Hepatocyte (in vitro differentiated cells): ENCODE data around the gene BHLHE23. TPM values are rescaled to one million over a fixed set of nuclear protein-coding genes. Genes with fewer than 3 reads are reported as not detected.

Source experiments
- DNase-seq: peaks from one replicate; pipeline ENCODE4 v3.0.0-alpha.2; 2016; ENCODE audit warnings: low spot score
- H2AFZ ChIP-seq: fragments of 200-600 bp; sonication (generic); 2 replicates; pipeline ENCODE4 v1.6.0; 2016; ENCODE audit warnings: antibody characterized with exemption, mild to moderate bottlenecking
- H3K27ac ChIP-seq: fragments of 200-600 bp; sonication (generic); 2 replicates; pipeline ENCODE4 v1.5.1; 2016; ENCODE audit warnings: mild to moderate bottlenecking
- H3K27me3 ChIP-seq: fragments of 200-600 bp; sonication (generic); 2 replicates; pipeline ENCODE4 v1.6.1; 2016
- H3K36me3 ChIP-seq: fragments of 200-600 bp; sonication (generic); replicated peaks from 2 replicates; pipeline ENCODE4 v1.5.1; 2016; ENCODE audit warnings: low read depth; ENCODE audit not compliant: insufficient read depth
- H3K4me1 ChIP-seq: fragments of 200-600 bp; sonication (generic); 2 replicates; pipeline ENCODE4 v1.5.1; 2016; ENCODE audit warnings: mild to moderate bottlenecking, moderate library complexity; ENCODE audit not compliant: insufficient read depth
- H3K4me2 ChIP-seq: fragments of 200-600 bp; sonication (generic); 2 replicates; pipeline ENCODE4 v1.6.0; 2016
- H3K4me3 ChIP-seq: fragments of 200-600 bp; sonication (generic); 2 replicates; pipeline ENCODE4 v1.5.1; 2016; ENCODE audit warnings: mild to moderate bottlenecking
- H3K79me2 ChIP-seq: fragments of 200-600 bp; sonication (generic); 2 replicates; pipeline ENCODE4 v1.6.0; 2017; ENCODE audit warnings: mild to moderate bottlenecking
- H3K9me2 ChIP-seq: fragments of 200-600 bp; sonication (generic); replicated peaks from 2 replicates; pipeline ENCODE4 v1.6.0; 2017; ENCODE audit warnings: mild to moderate bottlenecking; ENCODE audit not compliant: insufficient read depth
- H3K9me3 ChIP-seq: fragments of 200-600 bp; sonication (generic); 2 replicates; pipeline ENCODE4 v1.5.1; 2016; ENCODE audit warnings: low read depth, mild to moderate bottlenecking
- H4K20me1 ChIP-seq: fragments of 200-600 bp; sonication (generic); 2 replicates; pipeline ENCODE4 v1.6.0; 2016; ENCODE audit warnings: mild to moderate bottlenecking; ENCODE audit not compliant: insufficient read depth, poor library complexity, severe bottlenecking
- EZH2 ChIP-seq: fragments of 200-600 bp; sonication (generic); IDR thresholded peaks from 2 replicates; pipeline ENCODE4 v1.6.1; 2016; ENCODE audit warnings: antibody characterized with exemption, mild to moderate bottlenecking, borderline replicate concordance
- EZH2phosphoT487 ChIP-seq: fragments of 200-600 bp; sonication (generic); IDR thresholded peaks from one replicate; pipeline ENCODE4 v1.6.1; 2018; ENCODE audit warnings: antibody characterized with exemption, mild to moderate bottlenecking, low read depth, moderate library complexity; ENCODE audit not compliant: unreplicated experiment, severe bottlenecking
- WGBS: methylation state at CpG from one replicate; pipeline ENCODE4 v1.1.6; 2016; ENCODE audit warnings: low lambda C conversion rate; ENCODE audit errors: missing lambda C conversion rate; 5-methylcytosine and 5-hydroxymethylcytosine counted together
- polyA plus RNA-seq: library from polyadenylated mRNA; unstranded; fragments of >200 nt; fragmentation: Nextera tagmentation; extraction: Ambion mirVana; gene quantifications from 2 replicates; pipeline ENCODE4 v1.2.1, GENCODE V29; 2016
- total RNA-seq: library from RNA; depleted of rRNA; stranded (reverse); fragments of >200 nt; gene quantifications from 2 replicates; pipeline ENCODE4 v1.2.3, GENCODE V29; 2014
- TF ChIP-seq, protein P1 (sequence below): fragments of 200-600 bp; sonication (generic); IDR thresholded peaks from 2 replicates; pipeline ENCODE4 v1.5.1; 2016; ENCODE audit warnings: antibody characterized with exemption, mild to moderate bottlenecking; ENCODE audit not compliant: poor library complexity

The BHLHE23 gene
- total and polyA plus RNA-seq, 2 experiments from 2014 or later = not detected

DNA sequence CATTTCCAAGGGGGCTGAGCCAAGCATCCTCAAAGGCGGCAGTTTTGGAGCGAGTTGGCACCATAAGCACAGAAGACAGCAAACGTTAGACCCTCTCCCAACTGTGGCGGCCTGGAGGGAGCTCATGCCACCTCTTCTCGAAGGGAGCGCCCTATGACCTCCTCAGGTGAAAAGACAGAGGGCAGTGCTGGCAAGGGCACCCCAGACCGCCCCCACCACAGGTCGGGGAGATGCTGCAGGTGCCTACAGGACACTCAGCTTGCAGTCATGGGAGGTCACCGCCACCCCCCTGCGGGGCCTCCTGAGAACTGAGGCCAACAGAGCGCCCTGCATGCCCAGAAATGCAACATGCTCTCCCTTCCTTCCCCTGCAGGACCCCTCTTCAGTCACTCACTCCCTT lies 45.1 kb upstream of the BHLHE23 start:
- H4K20me1 ChIP-seq = no peaks in the 10 kb centered on the region
- no peak overlapping the region for H3K27ac ChIP-seq
- no peak for TF ChIP-seq EZH2phosphoT487
- TF ChIP-seq, protein P1, sequence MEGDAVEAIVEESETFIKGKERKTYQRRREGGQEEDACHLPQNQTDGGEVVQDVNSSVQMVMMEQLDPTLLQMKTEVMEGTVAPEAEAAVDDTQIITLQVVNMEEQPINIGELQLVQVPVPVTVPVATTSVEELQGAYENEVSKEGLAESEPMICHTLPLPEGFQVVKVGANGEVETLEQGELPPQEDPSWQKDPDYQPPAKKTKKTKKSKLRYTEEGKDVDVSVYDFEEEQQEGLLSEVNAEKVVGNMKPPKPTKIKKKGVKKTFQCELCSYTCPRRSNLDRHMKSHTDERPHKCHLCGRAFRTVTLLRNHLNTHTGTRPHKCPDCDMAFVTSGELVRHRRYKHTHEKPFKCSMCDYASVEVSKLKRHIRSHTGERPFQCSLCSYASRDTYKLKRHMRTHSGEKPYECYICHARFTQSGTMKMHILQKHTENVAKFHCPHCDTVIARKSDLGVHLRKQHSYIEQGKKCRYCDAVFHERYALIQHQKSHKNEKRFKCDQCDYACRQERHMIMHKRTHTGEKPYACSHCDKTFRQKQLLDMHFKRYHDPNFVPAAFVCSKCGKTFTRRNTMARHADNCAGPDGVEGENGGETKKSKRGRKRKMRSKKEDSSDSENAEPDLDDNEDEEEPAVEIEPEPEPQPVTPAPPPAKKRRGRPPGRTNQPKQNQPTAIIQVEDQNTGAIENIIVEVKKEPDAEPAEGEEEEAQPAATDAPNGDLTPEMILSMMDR = no peak
- TF ChIP-seq EZH2 = no peak
- H2AFZ ChIP-seq = no peak overlapping the region
- no peaks in the 10 kb centered on the region for H3K9me3 ChIP-seq
- H3K9me2 ChIP-seq = no peaks in the 10 kb centered on the region
- 87% methylated on average over 11 of the region's 11 CpGs for WGBS
- no peaks in the 10 kb centered on the region for H3K27me3 ChIP-seq
- H3K79me2 ChIP-seq = no peaks in the 10 kb centered on the region
- no peaks in the 10 kb centered on the region for H3K4me1 ChIP-seq
- no peaks in the 10 kb centered on the region for H3K36me3 ChIP-seq
- no peak for DNase-seq
- H3K4me3 ChIP-seq = no peak overlapping the region
- no peak overlapping the region for H3K4me2 ChIP-seq

DNA sequence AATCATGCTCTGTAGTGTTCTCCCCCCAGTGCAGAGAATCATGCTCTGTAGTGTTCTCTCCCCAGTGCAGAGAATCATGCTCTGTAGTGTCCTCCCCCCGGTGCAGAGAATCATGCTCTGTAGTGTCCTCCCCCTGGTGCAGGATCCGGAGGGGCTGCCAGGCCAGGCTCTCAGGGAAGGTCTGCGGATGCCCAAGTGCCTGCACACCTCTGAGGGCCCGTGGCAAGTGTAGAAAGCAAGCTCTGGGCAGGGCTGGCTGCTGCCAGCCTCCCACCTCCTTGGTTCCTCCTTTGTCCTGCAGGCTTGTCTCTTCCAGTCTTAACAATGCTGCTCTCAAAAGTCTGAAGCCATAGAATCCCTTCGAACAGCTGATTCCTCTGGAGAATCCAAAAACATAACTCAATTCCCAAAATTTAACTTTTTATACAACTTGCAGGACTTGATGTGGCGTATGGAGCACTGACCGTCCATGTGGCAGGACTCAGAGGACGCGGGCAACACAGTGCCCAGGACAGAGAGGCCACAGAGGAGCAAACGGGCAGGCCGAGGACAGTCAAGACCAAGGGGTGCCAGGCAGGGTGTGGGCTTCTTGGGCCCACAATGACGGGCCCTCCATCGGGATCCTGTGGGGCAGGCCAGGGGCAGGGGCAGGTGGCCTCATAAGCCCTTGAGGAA lies 44.6 kb upstream of the BHLHE23 start:
- no peak overlapping the region for H2AFZ ChIP-seq
- H3K4me3 ChIP-seq = no peak overlapping the region
- DNase-seq = no peak
- TF ChIP-seq, protein P1 = no peak
- TF ChIP-seq EZH2 (no peak), EZH2phosphoT487 (no peak)
- 91% methylated on average over 13 of the region's 13 CpGs for WGBS
- no peaks in the 10 kb centered on the region for H3K9me2 ChIP-seq
- H3K27me3 ChIP-seq = no peaks in the 10 kb centered on the region
- no peak overlapping the region for H3K4me2 ChIP-seq
- no peak overlapping the region for H3K27ac ChIP-seq
- no peaks in the 10 kb centered on the region for H3K79me2 ChIP-seq
- no peaks in the 10 kb centered on the region for H3K9me3 ChIP-seq
- H4K20me1 ChIP-seq = no peaks in the 10 kb centered on the region
- no peaks in the 10 kb centered on the region for H3K4me1 ChIP-seq
- no peaks in the 10 kb centered on the region for H3K36me3 ChIP-seq

DNA sequence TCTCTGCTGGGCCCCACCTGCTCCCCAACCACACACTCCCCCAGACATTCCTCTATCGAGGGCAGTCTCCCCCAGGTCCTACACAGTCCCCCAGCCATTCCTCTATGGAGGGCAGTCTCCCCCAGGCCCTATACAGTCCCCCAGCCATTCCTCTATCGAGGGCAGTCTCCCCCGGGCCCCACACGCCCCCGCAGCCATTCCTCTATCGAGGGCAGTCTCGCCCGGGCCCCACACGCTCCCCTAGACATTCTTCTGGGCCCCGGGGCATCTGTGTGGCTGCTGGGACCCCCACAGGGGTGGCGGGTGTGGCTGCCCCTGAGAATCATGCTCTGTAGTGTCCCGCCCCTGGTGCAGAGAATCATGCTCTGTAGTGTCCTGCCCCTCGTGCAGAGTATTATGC lies 43.6 kb upstream of the BHLHE23 start:
- no peak overlapping the region for H3K4me3 ChIP-seq

More for the DNA sequence above, 43.6 kb upstream of the BHLHE23 start:
- no peaks in the 10 kb centered on the region for H3K79me2 ChIP-seq
- H3K4me1 ChIP-seq = no peaks in the 10 kb centered on the region
- TF ChIP-seq, protein P1 = no peak
- no peak for TF ChIP-seq EZH2phosphoT487
- no peak overlapping the region for H3K27ac ChIP-seq
- WGBS = 98% methylated on average over 10 of the region's 13 CpGs
- H3K9me3 ChIP-seq = no peaks in the 10 kb centered on the region
- no peak for DNase-seq
- no peaks in the 10 kb centered on the region for H3K36me3 ChIP-seq
- H4K20me1 ChIP-seq = no peaks in the 10 kb centered on the region
- H2AFZ ChIP-seq = no peak overlapping the region
- no peaks in the 10 kb centered on the region for H3K9me2 ChIP-seq
- no peaks in the 10 kb centered on the region for H3K27me3 ChIP-seq
- H3K4me2 ChIP-seq = no peak overlapping the region
